HCT116 (cell line): ENCODE results near the gene SLC17A1. TPM values are rescaled to one million over a fixed set of nuclear protein-coding genes. Genes with fewer than 3 reads are reported as not detected.

Experiments
- ATAC-seq: fragments of 200-7000 bp; cut with Tn5 transposase; 2 replicates; pipeline ENCODE4 v1.9.1; 2020; ENCODE audit warnings: mild to moderate bottlenecking, moderate library complexity
- BruUV-seq: library from RNA; stranded (reverse); fragments of 400-500 nt; replicated peaks from 2 replicates; lab custom pipeline; 2021; lab: Mats Ljungman, UMichigan
- CTCF ChIA-PET: fragments of 300-600 bp; sonication (Branson Sonifier 250); formaldehyde crosslinking; loops from one replicate; lab custom pipeline; 2021; ENCODE audit warnings: antibody characterized with exemption; lab: Charles Lee
- POLR2A ChIA-PET: fragments of 300-600, 350-600 bp; sonication (Branson Sonifier 250); formaldehyde crosslinking; loops from one replicate; lab custom pipeline; 2021; ENCODE audit warnings: antibody characterized with exemption; lab: Charles Lee
- RAD21 ChIA-PET, 2 experiments: fragments of 300-600 bp; sonication (Branson Sonifier 250); formaldehyde crosslinking; loops; one replicate each; lab custom pipeline; 2023; ENCODE audit warnings: low total read pairs in 2 of 2; ENCODE audit not compliant: uncharacterized antibody in 2 of 2, unreplicated experiment in 2 of 2, low non-redundant PET in 1 of 2; lab: Charles Lee
- DNase-seq: peaks from one replicate; pipeline ENCODE4 v3.0.0-alpha.2; 2010; ENCODE audit warnings: low read depth, low spot score
- H2AFZ ChIP-seq: fragments of 200-600 bp; shearing (Covaris generic), sonication (generic); 2 replicates; pipeline ENCODE4 v1.6.1; 2017; ENCODE audit warnings: low read depth, mixed run types, mixed read lengths, antibody characterized with exemption, low read length; ENCODE audit not compliant: poor library complexity, severe bottlenecking
- H3K27ac ChIP-seq: 2 replicates; pipeline ENCODE4 v1.5.1; 2012; ENCODE audit warnings: low read depth, low read length
- H3K27me3 ChIP-seq: fragments of 200-600 bp; sonication (generic); 2 replicates; pipeline ENCODE4 v1.6.1; 2016; ENCODE audit warnings: mixed run types, low read length, mixed read lengths; ENCODE audit not compliant: insufficient read depth
- H3K36me3 ChIP-seq, 2 experiments: fragments of 200-500 bp in 1 of 2; fragments of 200-600 bp in 1 of 2; sonication (Bioruptor generic) in 1 of 2; sonication (generic) in 1 of 2; 2 replicates each; pipeline versions ENCODE4 v1.5.1 to v1.6.1; 2014 to 2016; ENCODE audit warnings: low read length in 2 of 2, inconsistent platforms in 1 of 2, mixed read lengths in 1 of 2, mixed run types in 1 of 2; ENCODE audit not compliant: insufficient read depth in 2 of 2, control insufficient read depth in 1 of 2
- H3K4me1 ChIP-seq, 2 experiments: fragments of 200-600 bp in 1 of 2; sonication (generic) in 1 of 2; 2 replicates each; pipeline versions ENCODE4 v1.5.1 to v1.6.1; 2012 to 2017; ENCODE audit warnings: low read length in 2 of 2, inconsistent platforms in 1 of 2, mild to moderate bottlenecking in 1 of 2, mixed read lengths in 1 of 2, mixed run types in 1 of 2, moderate library complexity in 1 of 2; ENCODE audit not compliant: insufficient read depth in 2 of 2, control insufficient read depth in 1 of 2
- H3K4me2 ChIP-seq: fragments of 200-600 bp; sonication (generic); 2 replicates; pipeline ENCODE4 v1.6.1; 2017; ENCODE audit warnings: mixed run types, low read length, mixed read lengths
- H3K4me3 ChIP-seq, 2 experiments: fragments of 200-600 bp in 1 of 2; sonication (generic) in 1 of 2; replicated peaks in 1 of 2; 2 replicates each; pipeline ENCODE4 v1.5.1; 2011 to 2016; ENCODE audit warnings: low read length in 2 of 2, control low read depth in 1 of 2, low read depth in 1 of 2, mild to moderate bottlenecking in 1 of 2, mixed read lengths in 1 of 2, mixed run types in 1 of 2
- H3K79me2 ChIP-seq: fragments of 200-600 bp; sonication (generic); 2 replicates; pipeline ENCODE4 v1.6.1; 2017; ENCODE audit warnings: mild to moderate bottlenecking, mixed run types, low read length, moderate library complexity, mixed read lengths; ENCODE audit not compliant: insufficient read depth
- H3K9ac ChIP-seq: fragments of 200-600 bp; sonication (generic); 2 replicates; pipeline ENCODE4 v1.6.1; 2016; ENCODE audit warnings: low read length, mixed read lengths
- H3K9me2 ChIP-seq: fragments of 200-600 bp; sonication (generic), shearing (Covaris generic); 2 replicates; pipeline ENCODE4 v1.6.1; 2017; ENCODE audit warnings: mixed run types, mild to moderate bottlenecking, moderate library complexity; ENCODE audit not compliant: insufficient read depth
- H3K9me3 ChIP-seq, 2 experiments: fragments of 200-500 bp in 1 of 2; fragments of 200-600 bp in 1 of 2; sonication (Bioruptor generic) in 1 of 2; sonication (generic) in 1 of 2; 2 replicates each; pipeline ENCODE4 v1.6.1; 2014 to 2017; ENCODE audit warnings: low read length in 2 of 2, mixed read lengths in 2 of 2, inconsistent platforms in 1 of 2, low read depth in 1 of 2, mild to moderate bottlenecking in 1 of 2, mixed run types in 1 of 2, moderate library complexity in 1 of 2; ENCODE audit not compliant: control insufficient read depth in 1 of 2, insufficient read depth in 1 of 2
- H4K20me1 ChIP-seq: fragments of 200-600 bp; sonication (generic), shearing (Covaris generic); 2 replicates; pipeline ENCODE4 v1.6.1; 2017; ENCODE audit warnings: mixed run types, mild to moderate bottlenecking, moderate library complexity; ENCODE audit not compliant: insufficient read depth
- CBX3 ChIP-seq: IDR thresholded peaks from 2 replicates; pipeline ENCODE4 v1.6.1; 2012; ENCODE audit warnings: low read depth
- CTCF ChIP-seq, 3 experiments: fragments of 200-600 bp in 1 of 3; sonication (generic) in 1 of 3; IDR thresholded peaks in 2 of 3; conservative IDR thresholded peaks in 1 of 3; 2 replicates each; pipeline ENCODE4 v1.5.1; 2012 to 2017; ENCODE audit warnings: low read depth in 2 of 3, low read length in 2 of 3, antibody characterized with exemption in 1 of 3, borderline replicate concordance in 1 of 3, control low read depth in 1 of 3, mild to moderate bottlenecking in 1 of 3, mixed read lengths in 1 of 3, mixed run types in 1 of 3, moderate library complexity in 1 of 3; ENCODE audit not compliant: insufficient read depth in 1 of 3
- ELF1 ChIP-seq: IDR thresholded peaks from 2 replicates; pipeline ENCODE4 v1.6.1; 2012; ENCODE audit warnings: low read depth, borderline replicate concordance
- EZH2phosphoT487 ChIP-seq: fragments of 200-600 bp; IDR thresholded peaks from 2 replicates; pipeline ENCODE4 v1.6.1; 2018; ENCODE audit warnings: antibody characterized with exemption, borderline replicate concordance
- JUND ChIP-seq: IDR thresholded peaks from 2 replicates; pipeline ENCODE4 v1.6.1; 2012
- RAD21 ChIP-seq: IDR thresholded peaks from 2 replicates; pipeline ENCODE4 v1.6.1; 2012; ENCODE audit warnings: low read depth, mild to moderate bottlenecking
- SP1 ChIP-seq: IDR thresholded peaks from 2 replicates; pipeline ENCODE4 v1.6.1; 2012; ENCODE audit warnings: low read depth
- SRF ChIP-seq: IDR thresholded peaks from 2 replicates; pipeline ENCODE4 v1.6.1; 2012; ENCODE audit warnings: low read depth
- TCF7L2 ChIP-seq: IDR thresholded peaks from 2 replicates; pipeline ENCODE4 v1.7.0; 2011; ENCODE audit warnings: borderline replicate concordance, inconsistent platforms; ENCODE audit not compliant: insufficient read depth, insufficient read length; ENCODE audit errors: extremely low read depth
- ZFX ChIP-seq: fragments of 450-650 bp; IDR thresholded peaks from 2 replicates; pipeline ENCODE4 v1.6.1; 2017
- ZNF274 ChIP-seq: fragments of 200-500 bp; sonication (Bioruptor generic); IDR thresholded peaks from 2 replicates; pipeline ENCODE4 v1.6.1; 2014; ENCODE audit warnings: mild to moderate bottlenecking, low read depth, low read length, inconsistent platforms
- intact Hi-C: fragments of 100-400 bp; cut with micrococcal nuclease; formaldehyde crosslinking; loops from 2 replicates; pipeline ENCODE4 v1.10.0; 2022
- total RNA-seq: library from RNA; stranded (reverse); gene quantifications from one replicate; pipeline ENCODE4 v1.2.1, GENCODE V29; 2021; ENCODE audit not compliant: unreplicated experiment

Gene SLC17A1
- total RNA-seq, 1 experiment from 2014 or later, result not detected

DNA sequence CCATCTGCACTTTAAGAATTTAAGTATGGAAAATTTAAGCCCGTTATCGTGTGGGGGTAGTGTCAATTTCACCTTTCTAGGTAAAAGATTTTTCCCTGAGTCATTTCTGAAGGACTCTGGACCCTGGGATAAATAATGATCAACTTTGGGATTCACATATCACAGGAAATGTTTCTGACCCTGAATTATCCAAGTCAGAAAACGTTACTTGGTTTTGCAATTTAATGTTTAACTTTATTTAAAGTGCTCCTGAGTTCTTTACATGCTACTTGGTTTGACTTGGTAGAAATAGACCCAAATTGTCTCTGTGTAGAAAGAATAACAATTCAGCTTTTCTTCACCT, 43.7 kb upstream of the SLC17A1 start:
- Histone ChIP-seq H3K36me3 (no peaks in the 10 kb centered on the region), H3K79me2 (no peaks in the 10 kb centered on the region), H4K20me1 (no peaks in the 10 kb centered on the region), H3K4me1 (no peaks in the 10 kb centered on the region), H3K4me2 (no peak overlapping the region), H3K27ac (no peak overlapping the region), H3K9me3 (no peaks in the 10 kb centered on the region), H3K9me2 (no peaks in the 10 kb centered on the region), H3K27me3 (no peaks in the 10 kb centered on the region), H3K4me3 (no peak overlapping the region), H2AFZ (no peak overlapping the region), H3K9ac (no peak overlapping the region)
- POLR2A ChIA-PET, result no interaction called here
- CTCF ChIA-PET, result no interaction called here
- no peak for ATAC-seq
- TF ChIP-seq TCF7L2, result no peak
- TF ChIP-seq JUND, result no peak
- no peak for TF ChIP-seq ELF1
- no peak for TF ChIP-seq RAD21
- TF ChIP-seq SRF, result no peak
- TF ChIP-seq EZH2phosphoT487, result no peak
- TF ChIP-seq SP1, result no peak
- no peak for TF ChIP-seq ZFX
- TF ChIP-seq CTCF (IDR thresholded peaks at IDR 0.05 in 2 of 3, conservative IDR thresholded peaks at IDR 0.05 in 1 of 3; ENCODE audit: borderline replicate concordance in 1 of 3, insufficient read depth in 1 of 3, low read depth in 2 of 3, low read length in 2 of 3), result no peak
- TF ChIP-seq CBX3, result no peak
- TF ChIP-seq ZNF274, result no peak
- no TSS peak for BruUV-seq
- intact Hi-C loops, result no loop called here
- RAD21 ChIA-PET, result no interaction called here
- no peak for DNase-seq
